GM19035 (cell line): ENCODE measurements around the gene SCFD2.
"Not testable (repeated sequence)": the region's sequence is repeated elsewhere in the genome, so short reads cannot be mapped to it uniquely, and the experiment has no call there.

Source experiments
- ATAC-seq: cut with Tn5 transposase; IDR thresholded peaks from one replicate; pipeline ENCODE4 v1.9.1; 2021; ENCODE audit not compliant: unreplicated experiment

Gene SCFD2

DNA sequence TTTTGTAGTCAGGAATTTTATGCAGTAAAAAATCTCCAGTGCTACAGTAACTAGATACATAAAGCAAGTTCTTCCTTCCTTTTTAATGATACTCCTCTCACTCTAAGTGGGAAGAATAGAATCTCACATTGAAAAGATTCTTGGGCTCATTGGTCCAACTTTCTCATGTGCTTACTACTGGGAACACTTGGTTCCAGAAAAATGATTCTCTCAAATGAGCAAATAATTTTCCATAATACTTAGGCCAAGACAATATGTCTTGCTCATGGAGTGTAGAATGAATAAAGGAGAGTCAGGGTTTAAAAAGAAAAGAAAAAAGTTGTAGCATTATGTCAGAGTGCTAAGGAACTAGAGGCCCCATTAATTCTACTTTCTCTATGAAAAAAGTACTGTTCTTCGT is 306.0 kb downstream of the SCFD2 start:
- no peak for ATAC-seq

DNA sequence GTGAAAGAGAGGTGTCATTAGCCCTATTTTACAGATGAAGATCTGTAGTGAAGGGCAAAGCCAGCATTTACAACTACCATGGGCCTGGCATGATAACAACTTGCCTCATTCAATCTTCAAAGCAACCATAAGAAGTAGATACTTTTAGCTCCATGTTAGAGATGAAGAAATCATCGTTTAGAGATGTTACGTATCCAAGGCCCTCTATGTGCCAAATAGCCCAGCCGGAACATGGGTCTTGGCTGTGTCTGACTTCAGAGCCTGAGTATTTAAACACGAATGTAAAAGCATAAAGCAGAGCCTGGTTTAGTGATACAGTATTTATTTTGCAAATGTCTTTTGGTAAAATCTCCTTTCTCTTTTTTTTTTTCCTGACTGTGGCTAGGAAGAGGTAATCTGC is 306.6 kb downstream of the SCFD2 start:
- ATAC-seq = no peak

DNA sequence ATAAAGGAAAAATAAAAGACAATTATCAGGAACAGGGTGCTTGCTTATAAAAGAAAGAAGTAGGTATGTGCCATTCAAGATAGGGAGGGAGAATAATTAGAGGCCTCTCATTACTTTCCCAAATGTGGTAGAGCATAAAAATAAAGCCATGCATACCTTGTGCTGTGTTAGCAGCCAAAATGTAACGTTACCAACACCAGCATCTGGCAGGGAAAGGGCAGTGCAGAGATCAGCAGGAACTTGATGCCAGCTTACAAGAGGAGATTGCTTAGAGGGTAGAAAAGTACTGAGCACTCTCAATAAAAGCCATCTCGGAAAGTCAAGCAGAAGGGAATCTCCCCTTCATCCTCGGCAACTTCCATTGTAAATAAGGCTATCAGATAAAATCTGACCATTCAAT is 308.2 kb downstream of the SCFD2 start:
- no peak for ATAC-seq

DNA sequence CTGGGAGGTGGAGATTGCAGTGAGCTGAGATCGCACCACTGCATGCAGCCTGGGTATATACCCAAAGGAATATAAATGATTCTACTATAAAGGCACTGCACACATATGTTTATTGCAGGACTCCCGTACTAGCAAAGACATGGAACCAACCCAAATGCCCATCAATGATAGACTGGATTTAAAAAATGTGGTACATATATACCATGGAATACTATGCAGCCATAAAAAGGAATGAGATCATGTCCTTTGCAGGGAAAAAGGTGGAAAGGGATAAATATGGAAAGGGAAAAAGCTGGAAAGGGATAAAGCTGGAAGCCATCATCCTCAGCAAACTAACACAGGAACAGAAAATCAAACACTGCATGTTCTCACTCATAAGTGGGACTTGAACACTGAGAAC is 308.8 kb downstream of the SCFD2 start:
- not testable (repeated sequence) for ATAC-seq

DNA sequence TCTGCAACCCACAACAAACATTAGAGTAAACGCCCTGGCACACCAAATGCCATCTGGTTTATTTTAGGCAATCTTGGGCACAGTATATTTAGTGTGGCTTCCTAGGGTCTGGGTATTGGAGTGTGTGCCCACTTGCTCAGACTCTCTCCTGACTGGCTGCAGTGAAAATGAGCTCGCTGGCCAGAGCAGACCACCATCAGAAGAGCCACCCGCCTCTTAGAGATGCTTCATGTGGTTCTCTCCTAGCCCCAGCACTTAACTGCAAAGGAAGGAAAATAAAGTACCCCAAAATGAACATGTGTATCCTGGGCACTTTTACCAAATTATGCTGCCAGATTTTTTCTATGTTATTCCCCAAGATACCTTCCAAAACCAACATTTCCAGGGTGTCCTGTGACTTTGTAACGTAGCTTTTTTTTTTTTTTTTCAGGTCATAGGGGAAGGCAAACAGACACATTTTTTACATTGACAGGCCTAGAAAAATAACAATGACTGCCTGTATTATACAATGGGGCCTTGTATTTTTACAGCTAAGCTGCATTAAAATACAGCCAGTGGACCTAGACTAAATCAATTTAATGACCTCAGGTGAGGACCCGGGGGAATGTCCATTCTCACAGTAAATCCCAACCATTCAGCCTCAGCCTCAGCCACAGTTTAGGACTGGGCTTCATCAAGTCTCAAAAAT is 310.0 kb downstream of the SCFD2 start:
- no peak for ATAC-seq

DNA sequence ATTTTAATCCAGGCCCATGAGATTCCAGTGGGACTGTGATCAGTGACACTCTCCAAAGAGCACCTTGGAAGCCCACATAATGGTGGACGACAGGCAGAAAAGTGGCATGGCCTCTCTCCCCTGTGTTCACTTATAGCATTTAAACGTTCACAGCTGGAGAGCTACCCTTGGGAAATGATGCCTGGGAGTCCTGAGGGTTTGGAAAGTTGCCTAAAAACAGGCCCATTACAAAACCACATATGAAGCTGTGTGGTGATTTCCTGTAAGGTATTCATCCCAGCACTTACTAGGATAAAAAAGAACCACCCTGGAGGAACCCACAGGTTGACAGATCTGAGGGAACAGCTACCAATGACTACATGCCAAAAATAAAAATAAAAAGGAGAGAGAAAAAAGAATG is 310.6 kb downstream of the SCFD2 start:
- no peak for ATAC-seq

DNA sequence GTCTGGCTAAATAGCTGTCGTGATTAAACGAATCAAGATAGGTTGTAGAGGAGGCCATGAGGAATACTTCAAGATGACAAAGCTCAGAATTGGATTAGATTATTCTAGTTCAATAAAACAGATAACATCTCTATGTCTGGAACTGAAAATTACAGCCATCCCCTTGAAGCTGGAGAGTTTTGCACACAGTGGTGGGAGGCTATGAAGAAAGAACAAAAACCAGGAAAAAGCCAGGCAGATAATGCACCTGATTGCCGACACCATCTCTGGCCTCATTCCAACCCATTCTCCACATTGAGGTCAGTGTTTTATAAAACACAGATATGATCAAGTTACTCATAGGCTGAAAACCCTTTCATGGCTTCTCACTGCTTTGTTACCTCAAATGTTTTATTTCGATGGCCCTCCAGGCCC is 315.5 kb downstream of the SCFD2 start:
- ATAC-seq = no peak

DNA sequence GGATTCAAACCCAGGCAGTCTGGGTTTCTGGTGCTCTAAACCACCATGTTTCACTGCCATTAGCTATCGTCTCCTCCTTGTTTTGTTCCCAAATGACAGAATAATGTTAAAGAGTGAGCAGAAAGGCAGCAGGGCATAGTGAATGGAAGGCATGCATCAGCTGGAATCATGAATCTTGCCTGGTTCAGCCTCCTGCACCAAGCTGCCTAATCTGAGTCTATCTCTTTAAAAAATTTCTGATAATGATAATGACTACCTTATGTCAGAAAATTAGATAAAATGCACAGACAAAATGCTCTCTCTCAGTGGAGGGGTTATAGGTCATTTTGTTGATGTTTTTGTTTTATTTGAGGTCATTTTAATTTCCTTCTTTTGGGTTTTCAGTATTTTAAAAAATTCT is 316.3 kb downstream of the SCFD2 start:
- no peak for ATAC-seq

DNA sequence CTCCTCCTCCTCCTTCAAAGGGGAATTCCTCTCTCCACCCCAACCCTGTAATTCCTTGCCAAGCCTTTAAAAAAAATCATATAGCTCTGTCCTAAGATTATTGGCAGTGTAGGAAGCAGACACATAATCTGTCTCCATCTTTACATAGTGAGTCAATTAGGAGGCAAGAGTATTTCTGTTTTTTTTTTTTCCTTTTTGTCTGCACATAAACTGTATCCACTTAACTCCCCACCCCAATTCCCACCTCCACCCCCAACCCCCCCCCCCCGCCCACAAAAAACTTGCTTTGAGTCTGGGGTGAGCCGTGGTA is 321.3 kb downstream of the SCFD2 start:
- no peak for ATAC-seq

DNA sequence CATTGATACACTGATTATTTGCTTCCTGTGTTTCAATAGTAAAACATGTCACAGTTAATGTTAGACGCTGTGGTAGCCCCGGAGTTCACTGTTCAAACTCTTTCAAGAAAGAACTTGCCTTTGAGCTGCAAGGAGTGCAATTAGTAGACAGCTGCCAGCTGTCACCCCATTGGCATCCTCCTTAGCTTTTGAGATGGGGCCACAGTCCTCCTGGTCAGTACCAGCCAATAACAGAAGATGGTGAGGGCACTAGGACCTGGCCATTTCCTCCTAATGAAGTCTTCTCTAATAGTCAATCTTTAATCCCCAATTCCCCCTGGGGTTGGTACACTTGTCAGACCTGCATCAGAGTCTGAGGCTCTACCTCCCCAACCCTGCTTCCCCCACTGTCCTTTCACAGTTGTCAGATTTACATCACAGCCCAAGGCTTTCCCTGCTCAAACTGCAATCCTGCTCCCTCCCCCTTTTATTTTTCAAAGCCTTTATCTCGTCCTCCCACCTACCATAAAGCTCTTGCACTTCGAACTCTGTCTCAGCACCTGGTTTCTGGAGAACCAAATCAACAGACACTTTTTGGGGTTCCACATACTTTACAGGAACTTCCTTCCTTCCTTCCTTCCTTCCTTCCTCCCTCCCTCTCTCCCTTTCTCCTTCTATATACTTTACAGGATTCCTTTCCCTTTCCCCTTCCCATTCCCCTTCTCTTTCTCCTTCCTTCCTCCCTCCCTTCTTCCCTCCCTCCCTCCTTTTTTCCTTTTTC is 321.8 kb downstream of the SCFD2 start:
- no peak for ATAC-seq

DNA sequence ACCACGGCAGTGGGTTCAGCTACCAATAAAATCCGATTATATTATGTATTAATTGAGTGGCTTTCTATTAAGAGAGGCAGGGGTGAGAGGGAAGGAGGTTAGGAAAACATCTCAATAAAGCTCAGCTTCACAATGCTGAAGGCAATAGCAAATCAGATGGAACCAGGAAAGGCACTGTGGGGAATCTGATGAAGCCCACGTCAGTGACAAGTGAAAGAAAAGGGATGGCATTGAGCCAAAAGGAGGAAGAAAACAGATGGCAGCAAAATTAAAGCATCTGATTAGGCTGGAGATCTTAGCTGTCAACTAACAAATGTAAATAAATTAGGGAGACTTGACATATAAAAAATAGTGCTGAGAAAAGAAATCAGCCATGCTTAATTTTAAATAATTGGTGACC is 322.8 kb downstream of the SCFD2 start:
- no peak for ATAC-seq

DNA sequence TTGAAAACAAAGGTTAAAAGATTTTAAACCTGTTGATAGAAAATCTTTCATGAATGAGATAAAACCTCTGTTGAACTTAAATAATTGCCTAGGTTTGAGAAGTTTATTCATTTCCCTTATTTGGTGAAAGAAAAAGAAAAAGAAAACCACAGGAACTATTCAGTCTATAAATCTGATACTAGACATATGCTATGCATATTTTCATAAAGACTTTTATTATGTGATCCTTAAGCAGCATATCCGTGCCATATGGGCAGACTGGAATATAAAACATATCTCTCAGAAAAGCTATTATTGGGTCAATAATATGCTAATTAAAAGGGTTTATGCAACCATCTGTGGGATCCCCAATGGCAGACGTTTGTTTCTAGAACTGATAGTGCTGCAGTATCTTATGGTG is 325.0 kb downstream of the SCFD2 start:
- ATAC-seq = no peak

DNA sequence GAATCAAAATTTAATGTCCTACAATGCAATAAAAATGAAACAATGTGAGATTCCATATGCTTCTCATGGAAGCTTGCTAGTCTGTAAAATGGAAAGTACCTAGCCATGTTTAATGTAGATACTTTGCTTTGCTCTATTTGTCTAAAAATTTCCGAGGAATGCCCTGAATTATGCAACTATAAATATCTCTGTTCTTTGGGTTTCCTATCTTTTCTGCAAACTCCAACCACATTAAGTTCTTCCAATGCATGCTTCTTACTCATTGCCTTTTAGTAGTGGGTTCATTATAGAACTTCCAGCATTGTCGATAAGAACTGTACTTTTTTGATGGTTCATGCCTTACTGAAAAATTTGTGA is 325.4 kb downstream of the SCFD2 start:
- ATAC-seq = no peak

DNA sequence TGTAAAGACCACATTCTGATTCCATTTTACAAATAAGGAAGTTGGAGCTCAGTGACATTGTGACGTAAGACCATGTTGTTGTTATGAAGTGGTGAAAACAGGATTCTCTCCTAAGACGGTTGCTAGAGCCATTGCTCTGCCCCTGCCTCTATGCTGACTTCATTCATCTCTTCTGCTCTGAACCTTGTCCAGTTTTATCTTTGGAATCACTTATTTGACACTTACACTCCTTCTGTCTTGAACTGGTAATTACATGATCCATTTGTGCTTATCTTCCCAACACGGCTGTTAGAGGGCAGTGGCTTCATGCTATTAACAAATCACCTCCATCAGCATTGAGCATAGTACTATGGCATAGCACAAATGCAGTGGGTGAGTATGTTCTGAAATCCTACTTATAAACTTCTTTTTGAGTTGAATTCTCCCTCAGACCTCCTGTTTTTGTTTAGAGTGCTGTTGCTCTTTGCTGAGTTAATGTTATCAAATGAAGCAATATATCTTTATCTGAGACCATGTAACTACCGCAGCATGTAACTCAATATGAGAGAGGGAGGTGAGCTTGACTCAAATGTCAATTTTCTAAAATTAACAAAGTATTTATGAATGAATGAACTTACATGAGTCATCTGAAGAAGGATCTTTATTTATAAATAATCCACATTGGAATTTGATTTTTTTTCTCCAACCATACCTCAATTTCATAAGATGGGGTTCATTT is 326.0 kb downstream of the SCFD2 start:
- no peak for ATAC-seq

DNA sequence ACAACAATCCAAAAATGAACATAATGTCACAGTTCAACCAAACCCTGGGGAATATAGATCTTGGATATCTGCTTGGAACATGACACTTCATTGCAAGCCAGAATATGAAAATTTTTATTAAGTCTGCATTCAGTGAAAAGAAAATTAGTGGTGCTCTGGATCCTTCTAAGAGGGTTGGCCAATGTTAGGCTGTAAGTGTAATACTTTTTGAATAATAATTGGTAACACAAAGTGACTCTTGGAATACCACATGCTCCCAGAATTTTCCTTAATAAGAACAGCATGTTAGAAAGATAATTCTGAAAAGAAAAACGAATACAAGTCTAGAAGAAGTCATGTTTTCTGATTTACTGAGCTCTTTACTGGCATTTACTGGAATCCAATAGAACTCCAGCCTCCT is 328.0 kb downstream of the SCFD2 start:
- no peak for ATAC-seq

DNA sequence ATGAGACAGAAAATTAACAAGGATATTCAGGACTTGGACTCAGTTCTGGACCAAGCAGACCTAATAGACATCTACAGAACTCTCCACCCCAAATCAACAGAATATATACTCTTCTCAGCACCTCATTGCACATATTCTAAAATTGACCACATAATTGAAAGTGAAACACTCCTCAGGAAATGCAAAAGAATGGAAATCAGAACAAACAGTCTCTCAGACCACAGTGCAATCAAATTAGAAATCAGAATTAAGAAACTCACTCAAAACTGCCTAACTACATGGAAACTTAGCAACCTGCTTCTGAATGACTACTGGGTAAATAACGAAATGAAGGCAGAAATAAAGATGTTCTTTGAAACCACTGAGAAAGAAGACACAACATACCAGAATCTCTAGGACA is 333.0 kb downstream of the SCFD2 start:
- ATAC-seq = not testable (repeated sequence)

DNA sequence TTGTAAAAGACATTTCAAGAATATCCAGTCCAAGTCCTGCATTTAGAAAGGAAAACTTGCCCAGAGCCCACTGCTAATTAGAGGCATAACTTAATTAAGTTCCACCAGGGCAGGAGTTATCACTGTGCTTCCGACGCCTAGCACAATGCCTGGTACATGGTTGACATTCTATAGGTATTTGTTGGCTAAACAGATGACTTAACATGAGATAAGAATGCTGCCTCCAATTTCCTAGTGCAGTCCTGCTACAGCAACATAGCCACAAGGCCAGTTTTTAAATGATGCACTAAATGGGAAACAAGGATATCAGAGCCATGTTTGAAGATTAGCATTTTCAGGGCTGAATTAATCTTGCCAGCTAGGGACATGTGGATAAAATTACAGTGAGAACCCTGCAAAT is 339.6 kb downstream of the SCFD2 start:
- ATAC-seq = no peak

DNA sequence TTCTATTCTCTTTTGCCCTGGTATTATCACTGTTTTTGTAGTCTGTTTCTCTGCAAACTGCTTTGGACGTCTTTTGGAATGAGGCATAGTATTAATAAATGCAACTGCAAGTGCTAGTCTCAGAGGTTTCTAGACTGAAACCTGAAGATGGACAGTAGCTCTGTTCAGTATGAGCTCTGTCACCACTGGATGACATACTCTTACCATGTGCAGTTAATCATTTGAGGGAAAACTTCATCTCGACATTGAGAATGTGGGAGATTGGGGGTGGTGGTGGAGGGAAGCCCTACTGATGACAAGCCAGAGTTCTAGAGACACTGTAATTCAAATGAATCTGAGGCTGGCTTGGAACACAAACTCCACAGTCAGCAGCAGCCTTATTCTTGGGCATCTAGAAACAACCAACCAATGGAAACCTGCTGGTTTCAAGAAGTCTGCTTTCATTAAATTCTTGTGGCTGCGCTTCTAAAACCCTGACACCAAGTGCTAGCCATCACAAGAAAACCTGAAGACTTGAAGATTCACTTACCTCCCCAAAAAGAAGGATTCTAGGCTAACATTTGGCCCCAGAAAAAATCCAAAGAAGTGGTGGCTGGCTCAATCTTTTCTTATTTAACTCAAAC is 342.1 kb downstream of the SCFD2 start:
- no peak for ATAC-seq

DNA sequence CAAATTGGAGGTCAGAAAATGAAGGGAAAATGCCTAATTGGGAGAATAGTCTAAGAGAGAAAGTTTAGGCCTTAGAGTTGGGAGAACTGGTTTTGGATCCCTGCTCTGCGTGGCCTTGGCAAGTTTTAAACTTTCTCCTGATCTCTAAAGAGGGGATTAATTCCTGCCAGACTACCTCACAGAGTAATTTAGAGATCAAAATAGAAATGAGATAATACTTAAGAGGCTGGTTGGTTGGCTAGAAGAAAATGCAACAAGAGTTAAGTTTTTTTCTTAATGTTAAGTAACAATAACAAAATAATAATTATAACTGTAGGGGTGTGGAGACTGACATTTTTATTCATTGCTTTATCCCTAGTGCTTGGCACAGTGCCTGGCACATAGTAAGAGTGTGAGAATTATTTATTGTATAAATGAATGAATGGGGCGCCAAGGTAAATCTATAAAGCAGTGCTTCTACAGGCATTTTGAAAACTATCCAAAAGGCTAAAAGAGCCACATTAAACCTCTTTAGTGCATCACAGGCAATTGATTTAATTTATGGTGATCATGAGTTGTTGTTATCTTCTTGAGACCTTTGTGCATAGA is 343.3 kb downstream of the SCFD2 start:
- ATAC-seq = no peak

DNA sequence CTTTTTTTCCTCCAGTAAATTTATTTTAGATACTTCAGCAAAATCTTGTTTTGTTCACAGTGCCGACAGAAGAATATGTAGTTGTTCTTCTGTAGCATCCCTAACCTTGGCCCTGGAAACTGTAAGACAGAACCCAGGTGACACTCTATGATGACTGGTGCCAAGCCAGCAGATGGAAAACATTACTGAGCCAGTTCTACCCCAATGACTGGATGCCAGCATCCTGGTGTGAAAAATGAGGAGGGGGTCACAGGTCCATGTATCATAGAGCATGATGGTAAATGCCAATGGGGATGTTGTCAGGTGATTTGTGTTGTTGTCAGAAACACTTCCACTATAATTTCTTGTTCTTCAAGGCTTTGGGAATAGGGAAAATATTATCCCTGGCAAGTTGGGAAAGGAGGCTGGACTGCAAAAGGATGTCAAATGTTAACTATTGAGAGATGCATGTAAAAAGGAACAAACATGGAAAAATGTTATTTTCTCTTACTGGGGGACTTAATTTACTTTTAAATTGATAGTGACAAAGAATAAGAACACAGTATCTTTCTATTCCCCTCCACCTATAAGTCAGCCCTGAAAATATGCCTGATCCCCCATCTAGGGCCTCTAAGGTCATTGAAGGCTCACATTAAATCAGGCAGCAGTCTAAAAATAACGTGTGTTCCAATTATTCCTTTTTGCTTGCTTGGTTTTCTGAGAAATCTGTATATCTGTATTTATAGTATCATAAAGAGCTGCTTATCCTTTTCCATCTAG is 343.9 kb downstream of the SCFD2 start:
- ATAC-seq = no peak
